Measurements from ENCODE around the gene TFCP2.

GRCh38 chr12:51083126-51083833 lies 89.7 kb downstream of the TFCP2 start, which contains the start of gene CSRNP2:
- TF ChIP-seq, protein P1, sequence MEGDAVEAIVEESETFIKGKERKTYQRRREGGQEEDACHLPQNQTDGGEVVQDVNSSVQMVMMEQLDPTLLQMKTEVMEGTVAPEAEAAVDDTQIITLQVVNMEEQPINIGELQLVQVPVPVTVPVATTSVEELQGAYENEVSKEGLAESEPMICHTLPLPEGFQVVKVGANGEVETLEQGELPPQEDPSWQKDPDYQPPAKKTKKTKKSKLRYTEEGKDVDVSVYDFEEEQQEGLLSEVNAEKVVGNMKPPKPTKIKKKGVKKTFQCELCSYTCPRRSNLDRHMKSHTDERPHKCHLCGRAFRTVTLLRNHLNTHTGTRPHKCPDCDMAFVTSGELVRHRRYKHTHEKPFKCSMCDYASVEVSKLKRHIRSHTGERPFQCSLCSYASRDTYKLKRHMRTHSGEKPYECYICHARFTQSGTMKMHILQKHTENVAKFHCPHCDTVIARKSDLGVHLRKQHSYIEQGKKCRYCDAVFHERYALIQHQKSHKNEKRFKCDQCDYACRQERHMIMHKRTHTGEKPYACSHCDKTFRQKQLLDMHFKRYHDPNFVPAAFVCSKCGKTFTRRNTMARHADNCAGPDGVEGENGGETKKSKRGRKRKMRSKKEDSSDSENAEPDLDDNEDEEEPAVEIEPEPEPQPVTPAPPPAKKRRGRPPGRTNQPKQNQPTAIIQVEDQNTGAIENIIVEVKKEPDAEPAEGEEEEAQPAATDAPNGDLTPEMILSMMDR (IDR thresholded peaks at IDR 0.05) = peak in 1 of 7 experiments; percentile 34
- TF ChIP-seq POLR2A (IDR thresholded peaks at IDR 0.05) = peak; percentile 99
